Small intestine (tissue), 16 donors: ENCODE results near the gene SMIM10L2A. TPM values are rescaled to one million over a fixed set of nuclear protein-coding genes. Genes with fewer than 3 reads are reported as not detected.

ENCODE experiments used
- DNase-seq, 2 donors: peaks; one replicate each; pipeline versions ENCODE4 v3.0.0 to v3.0.0-alpha.2; 2013
- FAIRE-seq: peaks from 2 replicates; lab custom pipeline; 2012; peaks lifted over from hg19 to GRCh38; lab: Jason Lieb, UNC
- H3K27ac ChIP-seq, 3 donors: one replicate each; pipeline ENCODE4 v1.5.1; 2013; ENCODE audit warnings: low read length in 2 of 3, mild to moderate bottlenecking in 2 of 3, control low read depth in 1 of 3, inconsistent platforms in 1 of 3, low read depth in 1 of 3, moderate library complexity in 1 of 3
- H3K27me3 ChIP-seq, 3 donors: one replicate each; pipeline ENCODE4 v1.6.1; 2013; ENCODE audit warnings: low read length in 3 of 3, inconsistent platforms in 1 of 3; ENCODE audit not compliant: control insufficient read depth in 3 of 3, insufficient read depth in 3 of 3
- H3K36me3 ChIP-seq, 3 donors: one replicate each; pipeline ENCODE4 v1.6.1; 2013; ENCODE audit warnings: low read length in 3 of 3, inconsistent platforms in 1 of 3, low read depth in 1 of 3, mild to moderate bottlenecking in 1 of 3, moderate library complexity in 1 of 3; ENCODE audit not compliant: control insufficient read depth in 3 of 3, insufficient read depth in 2 of 3
- H3K4me1 ChIP-seq, 3 donors: one replicate each; pipeline ENCODE4 v1.6.1; 2013; ENCODE audit warnings: low read length in 2 of 3, inconsistent platforms in 1 of 3, low read depth in 1 of 3, mild to moderate bottlenecking in 1 of 3, moderate library complexity in 1 of 3; ENCODE audit not compliant: control insufficient read depth in 3 of 3, insufficient read depth in 2 of 3
- H3K4me3 ChIP-seq, 3 donors: one replicate each; pipeline ENCODE4 v1.5.1; 2013; ENCODE audit warnings: low read length in 3 of 3, control low read depth in 1 of 3, inconsistent platforms in 1 of 3, low read depth in 1 of 3, mild to moderate bottlenecking in 1 of 3, moderate library complexity in 1 of 3
- H3K9me3 ChIP-seq, 2 donors: one replicate each; pipeline ENCODE4 v1.6.1; 2013; ENCODE audit warnings: low read depth in 1 of 2, low read length in 1 of 2; ENCODE audit not compliant: control insufficient read depth in 2 of 2, insufficient read depth in 1 of 2
- WGBS, 3 donors: extraction: QIAGEN DNeasy Blood & Tissue Kit; methylation state at CpG; one replicate each; pipeline ENCODE4 v1.1.7; 2013; 5-methylcytosine and 5-hydroxymethylcytosine counted together
- long read RNA-seq, 10 donors: transcript quantifications; one replicate each; lab custom pipeline, GENCODE V29; 2026
- polyA plus RNA-seq, 4 donors: library from polyadenylated mRNA; stranded (reverse) in 3 of 4; unstranded in 1 of 4; fragments of 200-250 nt in 3 of 4; fragments of 120-200 nt in 1 of 4; gene quantifications; one replicate each; pipeline versions ENCODE4 v1.2.1 to v1.2.3, GENCODE V29; 2013
- donor health status: healthy with polysubstance abuse.
- donor health status: control.
- donor health status: control.
- donor health status: Bipolar disorder and iron deficiency.
- donor health status: healthy.

Gene SMIM10L2A
- polyA plus RNA-seq = 1 to 10 TPM in 1 of 4 donors, under 1 TPM in 1, not detected in 2; 0.92 to 4.6 TPM
- long read RNA-seq, donor 1, full-length matches to known transcripts = 3 of 3 reads
- long read RNA-seq, donor 1, partial matches to known transcripts = 0 of 3 reads
- long read RNA-seq, donor 1, other reads (novel, unspliced or antisense) = 0 of 3 reads
- long read RNA-seq, donor 2 = 0 reads
- long read RNA-seq, donor 3, full-length matches to known transcripts = 1 of 1 reads
- long read RNA-seq, donor 3, partial matches to known transcripts = 0 of 1 reads
- long read RNA-seq, donor 3, other reads (novel, unspliced or antisense) = 0 of 1 reads
- long read RNA-seq, donor 4 = 0 reads
- long read RNA-seq, donor 5 = 0 reads
- long read RNA-seq, donor 6 = 0 reads
- long read RNA-seq, donor 7, full-length matches to known transcripts = 5 of 5 reads
- long read RNA-seq, donor 7, partial matches to known transcripts = 0 of 5 reads
- long read RNA-seq, donor 7, other reads (novel, unspliced or antisense) = 0 of 5 reads
- long read RNA-seq, donor 8 = 0 reads
- long read RNA-seq, donor 9 = 0 reads
- long read RNA-seq, donor 10, full-length matches to known transcripts = 1 of 1 reads
- long read RNA-seq, donor 10, partial matches to known transcripts = 0 of 1 reads
- long read RNA-seq, donor 10, other reads (novel, unspliced or antisense) = 0 of 1 reads

- Histone ChIP-seq H3K27me3 (no peaks in the 10 kb centered on the region), H3K27ac (no peak within 1 kb of the TSS), H3K4me3 (peak within 1 kb of the TSS; percentile 7 to 52 (median 37)), H3K9me3 (no peaks in the 10 kb centered on the region), H3K36me3 (no peaks in the 10 kb centered on the region), H3K4me1 (no peaks in the 10 kb centered on the region)
- DNase-seq = peak in 1 of 2 donors; percentile 43
- no peak for FAIRE-seq
- WGBS, 3 donors = 4 to 47% (median 6%) methylated on average over 24 to 99 of the region's 100 CpGs
Observed at GRCh38 chrX:135421932-135422809, at the start of gene SMIM10L2A. Gene SMIM10L2A (plus strand): TSS chrX:135421944. CDS start chrX:135422132, 188 bp downstream.

- WGBS, 3 donors = 69 to 88% (median 83%) methylated on average over 7 of the region's 7 CpGs
Observed at GRCh38 chrX:135373357-135373756, 48.4 kb upstream of the SMIM10L2A start.

GRCh38 chrX:135382260-135382659 lies 39.5 kb upstream of the SMIM10L2A start:
- Histone ChIP-seq H3K27me3 (no peaks in the 10 kb centered on the region), H3K27ac (no peak overlapping the region), H3K4me1 (no peaks in the 10 kb centered on the region), H3K9me3 (no peaks in the 10 kb centered on the region), H3K36me3 (no peaks in the 10 kb centered on the region), H3K4me3 (no peak overlapping the region)
- WGBS, 3 donors = 63 to 81% (median 75%) methylated on average over 1 of the region's 1 CpG
- FAIRE-seq = no peak
- no peak for DNase-seq

More at GRCh38 chrX:135373357-135373756, 48.4 kb upstream of the SMIM10L2A start:
- Histone ChIP-seq H3K36me3 (no peaks in the 10 kb centered on the region), H3K27me3 (no peaks in the 10 kb centered on the region), H3K9me3 (peaks cover 0 to 3% of the 10 kb centered on the region in 2 donors), H3K27ac (no peak overlapping the region), H3K4me3 (no peak overlapping the region), H3K4me1 (no peaks in the 10 kb centered on the region)
- no peak for DNase-seq
- no peak for FAIRE-seq

GRCh38 chrX:135383249-135383648 lies 38.5 kb upstream of the SMIM10L2A start:
- Histone ChIP-seq H3K9me3 (no peaks in the 10 kb centered on the region), H3K4me3 (no peak overlapping the region), H3K4me1 (no peaks in the 10 kb centered on the region), H3K36me3 (no peaks in the 10 kb centered on the region), H3K27ac (no peak overlapping the region), H3K27me3 (no peaks in the 10 kb centered on the region)
- FAIRE-seq = no peak
- no peak for DNase-seq
- 69 to 83% (median 70%) methylated on average over 2 of the region's 2 CpGs for WGBS, 3 donors

- DNase-seq = peak in 1 of 2 donors; percentile 16
- H3K4me3 ChIP-seq = no peak overlapping the region
- no peaks in the 10 kb centered on the region for H3K27me3 ChIP-seq
- no peaks in the 10 kb centered on the region for H3K36me3 ChIP-seq
- H3K27ac ChIP-seq = no peak overlapping the region
- no peak for FAIRE-seq
- WGBS, 3 donors = 65 to 67% (median 66%) methylated on average over 6 of the region's 6 CpGs
- H3K9me3 ChIP-seq = no peaks in the 10 kb centered on the region
- no peaks in the 10 kb centered on the region for H3K4me1 ChIP-seq
Observed at GRCh38 chrX:135384161-135384836, 37.4 kb upstream of the SMIM10L2A start.

- H3K36me3 ChIP-seq = no peaks in the 10 kb centered on the region
- FAIRE-seq (no peak), DNase-seq (no peak)
- no peaks in the 10 kb centered on the region for H3K27me3 ChIP-seq
- H3K4me1 ChIP-seq = no peaks in the 10 kb centered on the region
- no peak overlapping the region for H3K27ac ChIP-seq
- H3K9me3 ChIP-seq = no peaks in the 10 kb centered on the region
- 73 to 84% (median 81%) methylated on average over 2 of the region's 2 CpGs for WGBS, 3 donors
- no peak overlapping the region for H3K4me3 ChIP-seq
Observed at GRCh38 chrX:135388841-135389240, 32.9 kb upstream of the SMIM10L2A start.

GRCh38 chrX:135389243-135389642 lies 32.5 kb upstream of the SMIM10L2A start:
- H3K4me1 ChIP-seq = no peaks in the 10 kb centered on the region
- DNase-seq = no peak
- no peaks in the 10 kb centered on the region for H3K9me3 ChIP-seq
- no peak for FAIRE-seq
- no peak overlapping the region for H3K4me3 ChIP-seq
- WGBS, 3 donors = 65 to 95% (median 81%) methylated on average over 1 of the region's 1 CpG
- H3K36me3 ChIP-seq = no peaks in the 10 kb centered on the region
- H3K27ac ChIP-seq = no peak overlapping the region
- no peaks in the 10 kb centered on the region for H3K27me3 ChIP-seq
